SK-N-SH (cell line): Measurements from ENCODE around the gene C2orf72. TPM values are rescaled to one million over a fixed set of nuclear protein-coding genes. Genes with fewer than 3 reads are reported as not detected.

Source experiments
- CTCF ChIA-PET: fragments of 300-600, 350-600 bp; formaldehyde crosslinking; extraction: SDS; loops from one replicate; lab custom pipeline; 2021; lab: Yijun Ruan, JAX
- POLR2A ChIA-PET: fragments of 350-600 bp; sonication (Branson Sonifier 250); formaldehyde crosslinking; extraction: SDS; loops from one replicate; lab custom pipeline; 2020; ENCODE audit warnings: antibody characterized with exemption, inconsistent platforms; lab: Yijun Ruan, JAX
- DNase-seq: peaks from one replicate; pipeline ENCODE4 v3.0.0; 2012
- H2AFZ ChIP-seq: fragments of 200-600 bp; sonication (generic); 2 replicates; pipeline ENCODE4 v1.8.1; 2016; ENCODE audit warnings: antibody characterized with exemption, mild to moderate bottlenecking, low read depth
- H3F3A ChIP-seq: fragments of 200-600 bp; sonication (generic); replicated peaks from 2 replicates; pipeline ENCODE3; 2016; ENCODE audit warnings: antibody characterized with exemption, mild to moderate bottlenecking; ENCODE audit not compliant: insufficient read depth
- H3K27ac ChIP-seq, 2 experiments: fragments of 200-500 bp in 1 of 2; fragments of 200-600 bp in 1 of 2; sonication (Bioruptor generic) in 1 of 2; sonication (generic), shearing (Covaris generic) in 1 of 2; 2 replicates each; pipeline versions ENCODE4 v1.5.1 to v1.6.1; 2014 to 2016; ENCODE audit warnings: low read depth in 2 of 2, inconsistent platforms in 1 of 2, low read length in 1 of 2, mild to moderate bottlenecking in 1 of 2, mixed read lengths in 1 of 2
- H3K27me3 ChIP-seq: fragments of 200-600 bp; sonication (generic), shearing (Covaris generic); 2 replicates; pipeline ENCODE4 v1.6.1; 2016; ENCODE audit warnings: mixed run types; ENCODE audit not compliant: insufficient read depth
- H3K36me3 ChIP-seq, 2 experiments: fragments of 200-500 bp in 1 of 2; fragments of 200-600 bp in 1 of 2; sonication (Bioruptor generic) in 1 of 2; sonication (generic) in 1 of 2; replicated peaks in 1 of 2; 2 replicates each; pipeline versions ENCODE3 to v1.5.1; 2014 to 2016; ENCODE audit warnings: low read length in 1 of 2, mild to moderate bottlenecking in 1 of 2; ENCODE audit not compliant: insufficient read depth in 2 of 2, control insufficient read depth in 1 of 2
- H3K4me1 ChIP-seq, 2 experiments: fragments of 200-500 bp in 1 of 2; fragments of 200-600 bp in 1 of 2; sonication (Bioruptor generic) in 1 of 2; sonication (generic), shearing (Covaris generic) in 1 of 2; 2 replicates each; pipeline versions ENCODE4 v1.5.1 to v1.6.1; 2014 to 2016; ENCODE audit warnings: low read depth in 1 of 2, low read length in 1 of 2, mixed run types in 1 of 2; ENCODE audit not compliant: insufficient read depth in 2 of 2, control insufficient read depth in 1 of 2
- H3K4me2 ChIP-seq: fragments of 200-600 bp; sonication (generic), shearing (Covaris generic); 2 replicates; pipeline ENCODE4 v1.6.1; 2017; ENCODE audit warnings: mixed run types
- H3K4me3 ChIP-seq, 2 experiments: fragments of 200-500 bp in 1 of 2; fragments of 200-600 bp in 1 of 2; sonication (Bioruptor generic) in 1 of 2; sonication (generic), shearing (Covaris generic) in 1 of 2; 2 replicates each; pipeline versions ENCODE4 v1.5.1 to v1.8.1; 2014 to 2016; ENCODE audit warnings: low read depth in 2 of 2, inconsistent platforms in 1 of 2, low read length in 1 of 2, mild to moderate bottlenecking in 1 of 2, mixed read lengths in 1 of 2, moderate library complexity in 1 of 2
- H3K79me2 ChIP-seq: fragments of 200-600 bp; sonication (generic); 2 replicates; pipeline ENCODE4 v1.8.1; 2017; ENCODE audit warnings: mild to moderate bottlenecking; ENCODE audit not compliant: insufficient read depth
- H3K9ac ChIP-seq: fragments of 200-600 bp; sonication (generic); 2 replicates; pipeline ENCODE4 v1.6.1; 2017; ENCODE audit warnings: mixed run types
- H3K9me2 ChIP-seq: fragments of 200-600 bp; sonication (generic); 2 replicates; pipeline ENCODE4 v1.6.1; 2017; ENCODE audit warnings: mixed run types
- H3K9me3 ChIP-seq: fragments of 200-600 bp; sonication (generic); 2 replicates; pipeline ENCODE4 v1.6.1; 2017; ENCODE audit warnings: mixed run types, mild to moderate bottlenecking, moderate library complexity
- H4K20me1 ChIP-seq: fragments of 200-600 bp; sonication (generic); 2 replicates; pipeline ENCODE4 v1.6.1; 2017; ENCODE audit warnings: mild to moderate bottlenecking, mixed run types; ENCODE audit not compliant: insufficient read depth
- CHD2 ChIP-seq: fragments of 150-350 bp; IDR thresholded peaks from 2 replicates; pipeline ENCODE4 v1.6.1; 2018; ENCODE audit warnings: low read length; ENCODE audit not compliant: partially characterized antibody
- EP300 ChIP-seq, 2 experiments: IDR thresholded peaks; 2 replicates each; pipeline versions ENCODE4 v1.4.0 to v1.6.1; 2012; ENCODE audit warnings: borderline replicate concordance in 1 of 2, low read depth in 1 of 2, low read length in 1 of 2
- EZH2phosphoT487 ChIP-seq: fragments of 200-600 bp; sonication (generic); IDR thresholded peaks from 2 replicates; pipeline ENCODE4 v1.6.1; 2017; ENCODE audit warnings: low read depth, mixed run types, mild to moderate bottlenecking, antibody characterized with exemption, moderate library complexity, borderline replicate concordance
- FOSL2 ChIP-seq: IDR thresholded peaks from 2 replicates; pipeline ENCODE4 v1.4.0; 2012; ENCODE audit warnings: low read depth, mild to moderate bottlenecking, moderate library complexity, borderline replicate concordance
- FOXM1 ChIP-seq: IDR thresholded peaks from 2 replicates; pipeline ENCODE4 v1.4.0; 2012; ENCODE audit warnings: low read depth, mild to moderate bottlenecking
- GATA2 ChIP-seq: sonication (generic); formaldehyde crosslinking; IDR thresholded peaks from 2 replicates; pipeline ENCODE4 v1.5.0; 2020; ENCODE audit warnings: mild to moderate bottlenecking, missing genetic modification reagents
- MEF2A ChIP-seq: IDR thresholded peaks from 2 replicates; pipeline ENCODE4 v1.4.0; 2012; ENCODE audit warnings: low read depth, borderline replicate concordance
- MXI1 ChIP-seq: IDR thresholded peaks from 2 replicates; pipeline ENCODE4 v1.6.1; 2012; ENCODE audit warnings: mild to moderate bottlenecking, low read depth, low read length, improper control_type of control experiment
- NRF1 ChIP-seq: IDR thresholded peaks from 2 replicates; pipeline ENCODE4 v1.6.1; 2012; ENCODE audit warnings: low read depth, mild to moderate bottlenecking, low read length
- POLR2AphosphoS5 ChIP-seq: IDR thresholded peaks from 2 replicates; pipeline ENCODE4 v1.6.1; 2012; ENCODE audit warnings: low read depth, low read length
- RAD21 ChIP-seq: IDR thresholded peaks from 2 replicates; pipeline ENCODE4 v1.6.1; 2012; ENCODE audit warnings: mild to moderate bottlenecking, low read length
- RFX5 ChIP-seq: IDR thresholded peaks from 2 replicates; pipeline ENCODE4 v1.6.1; 2012; ENCODE audit warnings: mild to moderate bottlenecking, improper control_type of control experiment, low read length
- RXRA ChIP-seq: IDR thresholded peaks from 2 replicates; pipeline ENCODE4 v1.4.0; 2012; ENCODE audit warnings: low read depth, mild to moderate bottlenecking, borderline replicate concordance
- SIN3A ChIP-seq: IDR thresholded peaks from 2 replicates; pipeline ENCODE4 v1.6.1; 2012; ENCODE audit warnings: low read depth, mild to moderate bottlenecking, low read length, moderate library complexity, borderline replicate concordance
- SMC3 ChIP-seq: IDR thresholded peaks from 2 replicates; pipeline ENCODE4 v1.6.1; 2012; ENCODE audit warnings: low read depth, low read length, improper control_type of control experiment
- TCF12 ChIP-seq: IDR thresholded peaks from 2 replicates; pipeline ENCODE4 v1.4.0; 2012
- WGBS: methylation state at CpG from one replicate; pipeline ENCODE4 v1.1.6; 2017; ENCODE audit warnings: low lambda C conversion rate; 5-methylcytosine and 5-hydroxymethylcytosine counted together
- polyA plus RNA-seq, 3 experiments: library from polyadenylated mRNA; depleted of rRNA; stranded (reverse); fragments of >200 nt; gene quantifications; 2 replicates each; pipeline ENCODE4 v1.2.3, GENCODE V29; 2012
- TF ChIP-seq, protein P1 (sequence below): IDR thresholded peaks from 2 replicates; pipeline ENCODE4 v1.4.0; 2012; ENCODE audit warnings: low read depth, borderline replicate concordance
- TF ChIP-seq, protein P2 (sequence below): fragments of 150-350 bp; IDR thresholded peaks from 2 replicates; pipeline ENCODE4 v1.6.1; 2016; ENCODE audit warnings: mild to moderate bottlenecking, low read depth, low read length
- TF ChIP-seq, protein P3 (sequence below): fragments of 150-350 bp; IDR thresholded peaks from 2 replicates; pipeline ENCODE4 v1.6.1; 2017; ENCODE audit warnings: antibody characterized with exemption, low read length, low read depth, borderline replicate concordance
- TF ChIP-seq, protein P4 (sequence below): IDR thresholded peaks from 2 replicates; pipeline ENCODE4; 2012

The C2orf72 gene
- polyA plus RNA-seq, 1 of the 3 experiments (the other 2 are of a cell fraction): 0.35 TPM

DNA sequence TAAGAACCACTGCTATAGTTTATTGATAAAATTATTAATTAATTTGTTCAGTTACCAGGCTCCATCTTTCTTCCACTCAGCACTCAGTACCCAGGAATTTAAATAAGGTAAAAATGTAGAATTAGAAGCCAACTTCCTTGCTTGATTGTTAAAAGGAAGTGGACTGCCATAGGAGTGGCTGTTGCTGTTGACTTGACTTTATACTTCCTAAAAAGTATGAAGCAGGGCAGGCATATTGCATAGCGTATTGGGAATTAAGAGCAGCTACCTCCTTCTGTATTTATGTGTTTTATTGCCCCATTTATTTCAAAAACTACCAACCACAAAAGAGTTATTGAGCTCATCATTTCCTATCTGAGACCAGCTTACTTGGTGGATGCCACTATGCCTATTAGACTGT lies 47.2 kb downstream of the C2orf72 start (continued):
- TF ChIP-seq, protein P1, sequence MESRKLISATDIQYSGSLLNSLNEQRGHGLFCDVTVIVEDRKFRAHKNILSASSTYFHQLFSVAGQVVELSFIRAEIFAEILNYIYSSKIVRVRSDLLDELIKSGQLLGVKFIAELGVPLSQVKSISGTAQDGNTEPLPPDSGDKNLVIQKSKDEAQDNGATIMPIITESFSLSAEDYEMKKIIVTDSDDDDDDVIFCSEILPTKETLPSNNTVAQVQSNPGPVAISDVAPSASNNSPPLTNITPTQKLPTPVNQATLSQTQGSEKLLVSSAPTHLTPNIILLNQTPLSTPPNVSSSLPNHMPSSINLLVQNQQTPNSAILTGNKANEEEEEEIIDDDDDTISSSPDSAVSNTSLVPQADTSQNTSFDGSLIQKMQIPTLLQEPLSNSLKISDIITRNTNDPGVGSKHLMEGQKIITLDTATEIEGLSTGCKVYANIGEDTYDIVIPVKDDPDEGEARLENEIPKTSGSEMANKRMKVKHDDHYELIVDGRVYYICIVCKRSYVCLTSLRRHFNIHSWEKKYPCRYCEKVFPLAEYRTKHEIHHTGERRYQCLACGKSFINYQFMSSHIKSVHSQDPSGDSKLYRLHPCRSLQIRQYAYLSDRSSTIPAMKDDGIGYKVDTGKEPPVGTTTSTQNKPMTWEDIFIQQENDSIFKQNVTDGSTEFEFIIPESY: no peak
- TF ChIP-seq TCF12: no peak

DNA sequence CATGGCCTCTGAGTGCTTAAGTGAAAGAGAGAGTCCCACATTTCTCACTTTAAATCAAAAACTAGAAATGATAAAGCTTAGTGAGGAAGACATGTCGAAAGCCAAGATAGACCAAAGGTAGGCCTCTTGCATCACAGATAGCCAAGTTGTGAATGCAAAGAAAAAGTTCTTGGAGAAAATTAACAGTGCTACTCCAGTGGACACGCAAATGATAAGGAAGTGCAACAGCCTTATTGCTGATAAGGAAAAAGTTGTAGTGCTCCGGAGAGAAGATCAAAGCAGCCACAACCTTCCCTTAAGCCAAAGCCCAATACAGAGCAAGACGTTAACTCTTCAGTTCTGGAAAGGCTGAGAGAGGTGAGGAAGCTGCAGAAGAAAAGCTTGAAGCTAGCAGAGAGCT lies 51.4 kb downstream of the C2orf72 start:
- Histone ChIP-seq H3K4me3 (no peak overlapping the region), H3K36me3 (peaks cover 54 to 71% of the 10 kb centered on the region in 2 experiments), H3K27ac (no peak overlapping the region), H3K4me2 (no peak overlapping the region), H3K9me2 (no peaks in the 10 kb centered on the region), H3K27me3 (no peaks in the 10 kb centered on the region), H3K9me3 (no peaks in the 10 kb centered on the region), H3K79me2 (peaks cover 12% of the 10 kb centered on the region; the same call in 1 of the 2 replicates), H3K9ac (no peak overlapping the region), H4K20me1 (no peaks in the 10 kb centered on the region), H3F3A (no peaks in the 10 kb centered on the region), H3K4me1 (no peaks in the 10 kb centered on the region)
- 95% methylated on average over 4 of the region's 4 CpGs for WGBS
- CTCF ChIA-PET: interaction anchor here (1.0 kb wide), 2 partner anchors 15 to 363 kb away, joined by 3 read pairs; no protein-coding TSS in a partner anchor
- DNase-seq: no peak
- POLR2A ChIA-PET: no interaction called here
- TF ChIP-seq POLR2AphosphoS5 (no peak), RAD21 (no peak), MEF2A (no peak), SMC3 (no peak), EZH2phosphoT487 (no peak), SIN3A (no peak), MXI1 (no peak), FOXM1 (no peak), RFX5 (no peak), TCF12 (no peak), CHD2 (no peak), GATA2 (CRISPR knock-in tag) (no peak), RXRA (no peak), FOSL2 (no peak), EP300 (IDR thresholded peaks at IDR 0.05; ENCODE audit: borderline replicate concordance in 1 of 2, low read depth in 1 of 2, low read length in 1 of 2) (no peak), NRF1 (no peak)
- TF ChIP-seq, protein P1: no peak
- TF ChIP-seq, protein P2, sequence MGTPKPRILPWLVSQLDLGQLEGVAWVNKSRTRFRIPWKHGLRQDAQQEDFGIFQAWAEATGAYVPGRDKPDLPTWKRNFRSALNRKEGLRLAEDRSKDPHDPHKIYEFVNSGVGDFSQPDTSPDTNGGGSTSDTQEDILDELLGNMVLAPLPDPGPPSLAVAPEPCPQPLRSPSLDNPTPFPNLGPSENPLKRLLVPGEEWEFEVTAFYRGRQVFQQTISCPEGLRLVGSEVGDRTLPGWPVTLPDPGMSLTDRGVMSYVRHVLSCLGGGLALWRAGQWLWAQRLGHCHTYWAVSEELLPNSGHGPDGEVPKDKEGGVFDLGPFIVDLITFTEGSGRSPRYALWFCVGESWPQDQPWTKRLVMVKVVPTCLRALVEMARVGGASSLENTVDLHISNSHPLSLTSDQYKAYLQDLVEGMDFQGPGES: no peak
- TF ChIP-seq, protein P3, sequence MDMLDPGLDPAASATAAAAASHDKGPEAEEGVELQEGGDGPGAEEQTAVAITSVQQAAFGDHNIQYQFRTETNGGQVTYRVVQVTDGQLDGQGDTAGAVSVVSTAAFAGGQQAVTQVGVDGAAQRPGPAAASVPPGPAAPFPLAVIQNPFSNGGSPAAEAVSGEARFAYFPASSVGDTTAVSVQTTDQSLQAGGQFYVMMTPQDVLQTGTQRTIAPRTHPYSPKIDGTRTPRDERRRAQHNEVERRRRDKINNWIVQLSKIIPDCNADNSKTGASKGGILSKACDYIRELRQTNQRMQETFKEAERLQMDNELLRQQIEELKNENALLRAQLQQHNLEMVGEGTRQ: no peak
- TF ChIP-seq, protein P4, sequence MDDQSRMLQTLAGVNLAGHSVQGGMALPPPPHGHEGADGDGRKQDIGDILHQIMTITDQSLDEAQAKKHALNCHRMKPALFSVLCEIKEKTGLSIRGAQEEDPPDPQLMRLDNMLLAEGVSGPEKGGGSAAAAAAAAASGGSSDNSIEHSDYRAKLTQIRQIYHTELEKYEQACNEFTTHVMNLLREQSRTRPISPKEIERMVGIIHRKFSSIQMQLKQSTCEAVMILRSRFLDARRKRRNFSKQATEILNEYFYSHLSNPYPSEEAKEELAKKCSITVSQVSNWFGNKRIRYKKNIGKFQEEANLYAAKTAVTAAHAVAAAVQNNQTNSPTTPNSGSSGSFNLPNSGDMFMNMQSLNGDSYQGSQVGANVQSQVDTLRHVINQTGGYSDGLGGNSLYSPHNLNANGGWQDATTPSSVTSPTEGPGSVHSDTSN: no peak
- TF ChIP-seq, all 33 proteins: peak for 0
- H2AFZ ChIP-seq: no peak overlapping the region
